Glutamatergic neuron (in vitro differentiated cells): ENCODE results near the gene DEAF1. TPM values are rescaled to one million over a fixed set of nuclear protein-coding genes. Genes with fewer than 3 reads are reported as not detected.

Experiments
- DNase-seq: peaks from one replicate; pipeline ENCODE4 v3.0.0; 2022
- H3K27ac Mint-ChIP-seq: one replicate; pipeline ENCODE4 v1.8.0; 2020; ENCODE audit warnings: mild to moderate bottlenecking, mixed read lengths, inconsistent platforms; ENCODE audit not compliant: unreplicated experiment
- H3K27me3 Mint-ChIP-seq: one replicate; pipeline ENCODE4 v1.8.0; 2020; ENCODE audit warnings: mild to moderate bottlenecking, moderate library complexity, mixed read lengths, inconsistent platforms; ENCODE audit not compliant: unreplicated experiment
- H3K36me3 Mint-ChIP-seq: one replicate; pipeline ENCODE4 v1.8.0; 2020; ENCODE audit warnings: mild to moderate bottlenecking, mixed read lengths, inconsistent platforms; ENCODE audit not compliant: unreplicated experiment
- H3K4me1 Mint-ChIP-seq: one replicate; pipeline ENCODE4 v1.8.0; 2020; ENCODE audit warnings: mild to moderate bottlenecking, low read depth, mixed read lengths, inconsistent platforms; ENCODE audit not compliant: unreplicated experiment
- H3K4me3 Mint-ChIP-seq: one replicate; pipeline ENCODE4 v1.8.0; 2020; ENCODE audit warnings: mild to moderate bottlenecking, mixed read lengths, inconsistent platforms; ENCODE audit not compliant: unreplicated experiment
- H3K9me3 Mint-ChIP-seq: one replicate; pipeline ENCODE4 v1.8.0; 2020; ENCODE audit warnings: mild to moderate bottlenecking, moderate library complexity, mixed read lengths, inconsistent platforms; ENCODE audit not compliant: unreplicated experiment
- total RNA-seq: library from RNA; stranded (reverse); fragmentation: NEBNext Ultra II Directional; extraction: Animal tissue kit (Norgen Biotek cat#: 25700); gene quantifications from one replicate; pipeline ENCODE4 v1.2.1, GENCODE V29; 2021; ENCODE audit not compliant: unreplicated experiment
- TF ChIP-seq, protein P1 (sequence below): fragments of 200-600 bp; sonication (generic); IDR thresholded peaks from one replicate; pipeline ENCODE4 v1.5.0; 2021; ENCODE audit not compliant: partially characterized antibody, unreplicated experiment

Gene DEAF1
- total RNA-seq, 1 donor from 2014 or later: 51.5 TPM

DNA sequence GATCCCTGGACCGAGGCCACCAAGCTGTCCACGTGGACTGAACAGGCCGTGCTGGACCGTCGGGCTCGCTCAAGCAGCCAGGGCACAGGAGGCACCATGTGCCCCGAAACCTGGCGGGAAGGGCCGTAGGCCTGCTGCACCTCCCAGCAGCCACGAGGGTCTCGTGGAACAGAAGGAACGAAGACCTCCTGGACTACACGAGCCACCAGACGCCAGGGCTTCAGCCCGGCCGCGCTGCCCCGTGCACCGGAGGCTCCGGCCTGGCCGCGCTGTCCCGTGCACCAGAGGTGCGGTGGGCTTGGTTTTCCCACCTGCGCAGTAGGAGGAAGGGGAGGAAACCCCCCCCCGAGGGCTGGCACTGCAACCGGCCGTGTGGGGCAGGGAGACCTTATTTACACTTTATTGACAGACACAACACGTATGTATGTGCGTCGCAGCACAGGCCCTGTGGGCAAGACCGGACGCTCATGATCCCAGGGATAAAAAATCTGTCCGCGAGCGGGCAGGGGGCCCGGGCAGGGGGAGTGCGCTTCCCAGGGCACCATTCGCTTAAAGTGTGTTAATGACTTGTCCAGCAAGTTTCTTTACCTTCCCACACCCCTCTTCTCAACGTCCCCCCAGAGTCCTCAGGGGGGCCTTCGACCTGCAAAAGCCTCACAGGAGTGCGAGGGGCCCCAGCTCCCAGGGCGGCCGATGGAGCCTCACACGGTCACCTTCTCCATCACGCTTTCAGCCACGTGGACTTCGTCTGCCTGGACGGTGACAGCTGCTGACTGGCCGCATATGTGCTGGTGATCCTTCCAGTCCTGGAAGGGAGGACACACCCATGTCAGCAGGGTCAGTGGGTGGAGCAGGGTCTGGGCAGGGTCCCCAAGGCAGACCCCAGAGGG lies 50.9 kb downstream of the DEAF1 start:
- Mint-ChIP-seq H3K9me3 (peaks cover 2% of the 10 kb centered on the region), H3K27me3 (peaks cover 2% of the 10 kb centered on the region), H3K27ac (no peak overlapping the region), H3K36me3 (no peaks in the 10 kb centered on the region), H3K4me1 (peaks cover 3% of the 10 kb centered on the region), H3K4me3 (no peak overlapping the region)
- TF ChIP-seq, protein P1, sequence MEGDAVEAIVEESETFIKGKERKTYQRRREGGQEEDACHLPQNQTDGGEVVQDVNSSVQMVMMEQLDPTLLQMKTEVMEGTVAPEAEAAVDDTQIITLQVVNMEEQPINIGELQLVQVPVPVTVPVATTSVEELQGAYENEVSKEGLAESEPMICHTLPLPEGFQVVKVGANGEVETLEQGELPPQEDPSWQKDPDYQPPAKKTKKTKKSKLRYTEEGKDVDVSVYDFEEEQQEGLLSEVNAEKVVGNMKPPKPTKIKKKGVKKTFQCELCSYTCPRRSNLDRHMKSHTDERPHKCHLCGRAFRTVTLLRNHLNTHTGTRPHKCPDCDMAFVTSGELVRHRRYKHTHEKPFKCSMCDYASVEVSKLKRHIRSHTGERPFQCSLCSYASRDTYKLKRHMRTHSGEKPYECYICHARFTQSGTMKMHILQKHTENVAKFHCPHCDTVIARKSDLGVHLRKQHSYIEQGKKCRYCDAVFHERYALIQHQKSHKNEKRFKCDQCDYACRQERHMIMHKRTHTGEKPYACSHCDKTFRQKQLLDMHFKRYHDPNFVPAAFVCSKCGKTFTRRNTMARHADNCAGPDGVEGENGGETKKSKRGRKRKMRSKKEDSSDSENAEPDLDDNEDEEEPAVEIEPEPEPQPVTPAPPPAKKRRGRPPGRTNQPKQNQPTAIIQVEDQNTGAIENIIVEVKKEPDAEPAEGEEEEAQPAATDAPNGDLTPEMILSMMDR: no peak
- no peak for DNase-seq

DNA sequence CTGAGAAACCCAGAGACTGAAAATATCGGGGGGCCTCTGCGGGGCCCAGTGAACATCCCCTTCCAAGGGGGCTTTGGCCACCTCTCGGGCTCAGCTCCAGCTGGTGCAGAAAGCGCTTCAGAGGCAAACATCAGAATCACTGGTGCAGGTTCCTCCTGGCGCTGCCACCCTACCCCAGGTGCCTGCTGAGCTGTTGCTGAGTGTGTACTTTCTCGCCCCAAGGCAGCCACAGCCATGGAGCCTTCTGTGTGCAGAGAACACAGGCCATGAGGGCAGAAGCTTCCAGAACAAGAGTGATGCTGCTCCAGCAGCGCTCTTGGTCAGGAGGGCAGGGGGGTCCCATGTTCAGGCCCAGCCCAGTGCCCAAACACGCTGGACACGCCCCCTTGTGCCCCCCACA lies 51.7 kb downstream of the DEAF1 start:
- Mint-ChIP-seq H3K4me1 (peaks cover 5% of the 10 kb centered on the region), H3K4me3 (no peak overlapping the region), H3K9me3 (peaks cover 9% of the 10 kb centered on the region), H3K27me3 (peaks cover 8% of the 10 kb centered on the region), H3K27ac (no peak overlapping the region), H3K36me3 (no peaks in the 10 kb centered on the region)
- DNase-seq: no peak
- TF ChIP-seq, protein P1: no peak

DNA sequence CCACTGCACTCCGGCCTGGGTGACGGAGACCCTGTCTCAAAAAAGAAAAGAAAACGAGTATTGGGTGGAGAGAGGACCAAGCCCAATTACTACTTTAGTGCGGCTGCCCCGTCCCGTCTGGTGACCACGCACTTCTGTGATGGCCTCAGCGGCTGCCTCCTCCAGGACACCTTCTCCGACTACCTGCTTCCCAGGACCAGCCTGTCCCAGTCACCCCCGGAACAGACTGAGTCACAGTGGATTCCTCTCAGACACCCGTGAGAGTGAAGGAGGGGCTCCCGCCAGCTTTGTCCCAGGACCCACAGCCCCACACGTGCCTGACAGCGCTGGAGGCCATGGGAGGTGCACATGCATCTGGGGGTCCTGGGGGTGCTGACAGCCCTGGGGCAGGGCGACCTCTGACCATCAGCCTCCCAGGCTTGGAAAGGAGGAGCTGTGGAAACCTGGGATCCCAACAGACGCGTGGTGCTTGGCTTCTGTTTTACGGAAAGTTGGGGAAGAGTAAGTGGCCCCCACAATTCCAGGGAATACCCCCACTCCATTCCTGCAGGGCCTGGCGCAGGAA lies 53.1 kb downstream of the DEAF1 start:
- Mint-ChIP-seq H3K27me3 (peaks cover 13% of the 10 kb centered on the region), H3K9me3 (peaks cover 9% of the 10 kb centered on the region), H3K4me3 (no peak overlapping the region), H3K4me1 (peaks cover 8% of the 10 kb centered on the region), H3K27ac (no peak overlapping the region), H3K36me3 (no peaks in the 10 kb centered on the region)
- DNase-seq: no peak
- TF ChIP-seq, protein P1: no peak

DNA sequence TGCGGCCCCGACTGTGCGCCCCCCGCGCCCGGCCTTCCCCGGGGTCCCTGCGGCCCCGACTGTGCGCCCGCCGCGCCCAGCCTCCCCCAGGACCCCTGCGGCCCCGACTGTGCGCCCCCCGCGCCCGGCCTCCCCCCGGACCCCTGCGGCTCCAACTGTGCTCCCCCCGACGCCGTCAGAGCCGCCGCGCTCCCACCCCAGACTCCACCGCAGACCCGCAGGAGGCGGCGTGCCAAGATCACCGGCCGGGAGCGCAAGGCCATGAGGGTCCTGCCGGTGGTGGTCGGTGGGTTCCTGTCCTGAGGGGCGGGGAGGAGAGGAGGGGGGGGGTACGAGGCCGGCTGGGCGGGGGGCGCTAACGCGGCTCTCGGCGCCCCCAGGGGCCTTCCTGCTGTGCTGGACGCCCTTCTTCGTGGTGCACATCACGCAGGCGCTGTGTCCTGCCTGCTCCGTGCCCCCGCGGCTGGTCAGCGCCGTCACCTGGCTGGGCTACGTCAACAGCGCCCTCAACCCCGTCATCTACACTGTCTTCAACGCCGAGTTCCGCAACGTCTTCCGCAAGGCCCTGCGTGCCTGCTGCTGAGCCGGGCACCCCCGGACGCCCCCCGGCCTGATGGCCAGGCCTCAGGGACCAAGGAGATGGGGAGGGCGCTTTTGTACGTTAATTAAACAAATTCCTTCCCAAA lies 54.9 kb downstream of the DEAF1 start:
- Mint-ChIP-seq H3K27ac (no peak overlapping the region), H3K4me3 (no peak overlapping the region), H3K27me3 (peaks cover 18% of the 10 kb centered on the region)

More for the DNA sequence above, 54.9 kb downstream of the DEAF1 start:
- Mint-ChIP-seq H3K9me3 (peaks cover 9% of the 10 kb centered on the region), H3K4me1 (peaks cover 5% of the 10 kb centered on the region), H3K36me3 (no peaks in the 10 kb centered on the region)
- TF ChIP-seq, protein P1: no peak
- no peak for DNase-seq
